ENCODE results near the gene SLC6A3.

Gene SLC6A3

DNA sequence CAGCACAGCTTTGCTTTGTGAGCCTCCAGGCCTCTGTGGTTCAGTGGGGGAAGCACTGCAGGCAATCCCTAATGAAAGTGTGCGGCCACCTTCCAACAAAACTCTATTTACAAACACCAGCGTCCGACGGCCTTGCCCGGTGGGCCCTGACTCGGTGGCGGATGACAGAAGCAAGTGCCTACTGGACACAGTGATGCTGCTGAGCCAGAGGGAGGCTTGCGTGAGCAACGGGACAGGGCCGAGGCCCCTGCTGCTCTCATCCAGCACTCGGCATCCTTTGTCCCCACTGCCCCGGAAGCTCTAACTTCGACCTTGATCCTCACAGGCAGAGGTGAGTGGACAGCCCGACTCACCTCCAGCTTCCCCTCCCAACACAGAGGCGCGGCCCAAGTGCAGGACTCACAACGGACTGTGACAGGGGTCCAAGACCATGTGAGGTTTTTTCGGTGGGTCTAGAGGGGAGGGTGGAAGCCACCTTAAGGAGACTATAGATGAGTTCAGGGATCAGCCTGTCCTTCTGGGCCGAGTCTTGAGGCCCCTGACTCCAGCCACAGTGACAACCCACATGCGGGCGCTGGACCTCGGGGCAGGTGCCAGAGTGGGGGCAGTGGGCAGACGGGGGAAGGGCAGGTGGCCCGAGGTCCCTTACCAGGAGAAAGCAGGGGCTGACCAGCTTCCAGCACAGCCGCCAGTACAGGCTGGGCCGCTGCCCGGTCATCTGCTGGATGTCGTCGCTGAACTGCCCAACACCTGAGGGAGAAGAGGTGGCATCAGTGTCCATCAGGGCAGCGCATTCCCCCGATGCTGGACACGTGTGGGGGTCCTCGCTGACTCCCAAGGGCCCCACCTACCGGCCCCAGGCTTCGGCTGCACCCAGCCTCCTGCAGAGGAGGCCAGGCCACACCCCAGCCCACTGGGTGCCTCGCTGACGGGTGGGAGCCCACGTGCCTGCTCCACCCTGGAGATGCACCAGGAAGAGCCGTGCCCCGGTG lies 39.4 kb downstream of the SLC6A3 start:
- DNase-seq (ENCODE audit: low read depth), result no peak

DNA sequence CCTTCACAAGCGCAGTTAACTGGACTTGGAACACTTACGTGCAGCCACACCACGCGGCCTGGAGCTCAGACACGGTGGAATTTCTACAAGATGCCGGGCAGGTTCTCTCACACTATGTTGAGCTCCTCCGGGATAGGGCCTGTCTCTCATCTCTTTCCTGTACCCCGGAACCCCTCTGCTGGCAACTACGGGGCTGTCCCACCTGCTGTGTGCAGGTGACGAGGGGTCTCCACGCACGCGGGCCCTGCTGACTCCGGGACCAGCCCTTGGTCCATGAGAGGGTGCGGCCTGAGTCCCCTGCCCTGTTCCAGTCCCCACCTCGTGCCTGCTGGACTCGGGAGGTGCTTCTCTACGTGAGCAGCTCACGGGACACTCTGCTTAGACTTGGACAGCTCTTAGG lies 40.1 kb downstream of the SLC6A3 start:
- no peak for DNase-seq (ENCODE audit: low read depth)

DNA sequence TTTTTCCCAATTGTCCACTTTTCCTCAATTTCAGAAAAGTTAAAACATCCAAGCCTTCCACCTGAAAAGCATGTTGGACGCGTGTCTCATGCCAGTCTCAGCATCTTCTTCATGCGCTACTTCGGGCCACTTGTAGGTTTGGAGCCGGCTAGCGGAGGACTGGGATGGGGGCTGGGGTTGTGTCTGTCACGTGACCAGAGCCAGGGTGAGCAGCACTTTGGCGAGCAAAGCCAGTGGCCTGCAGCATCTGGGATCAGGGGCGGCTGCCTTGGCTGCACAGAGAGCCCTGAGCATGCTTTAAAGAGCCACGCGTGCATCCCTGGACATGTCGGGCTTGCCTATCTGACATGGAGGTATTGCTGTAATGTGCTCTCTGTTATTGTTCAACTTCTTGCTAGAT lies 41.2 kb downstream of the SLC6A3 start:
- DNase-seq (ENCODE audit: low read depth), result no peak

DNA sequence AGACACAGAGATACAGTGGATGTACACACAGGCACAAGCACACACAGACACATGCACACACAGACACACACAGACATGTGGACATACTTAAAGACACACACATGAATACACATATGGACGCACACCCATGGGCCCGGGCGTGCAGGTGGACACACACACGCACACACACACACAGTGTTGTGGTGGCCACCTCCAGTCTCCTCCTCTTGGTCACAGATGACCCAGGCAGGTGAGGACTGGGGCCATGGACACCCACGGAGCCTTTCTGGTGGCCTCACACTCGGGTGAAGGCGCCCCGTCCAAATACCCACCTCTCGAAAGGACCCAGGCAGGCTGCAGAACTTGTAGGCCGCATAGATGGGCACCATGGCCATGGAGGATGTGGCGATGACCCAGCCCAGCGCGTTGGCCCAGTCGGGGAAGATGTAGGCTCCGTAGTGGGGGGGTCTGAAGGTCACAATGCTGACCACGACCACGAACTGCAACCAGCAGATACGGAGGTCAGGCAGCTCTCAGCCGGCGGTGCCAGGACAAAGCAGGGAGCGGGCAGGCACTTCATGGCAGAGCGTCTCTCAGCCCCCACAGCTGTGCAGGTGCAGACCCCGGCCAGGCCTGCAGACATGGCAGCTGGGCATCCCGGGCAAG lies 42.5 kb downstream of the SLC6A3 start:
- DNase-seq (ENCODE audit: low read depth), result no peak

DNA sequence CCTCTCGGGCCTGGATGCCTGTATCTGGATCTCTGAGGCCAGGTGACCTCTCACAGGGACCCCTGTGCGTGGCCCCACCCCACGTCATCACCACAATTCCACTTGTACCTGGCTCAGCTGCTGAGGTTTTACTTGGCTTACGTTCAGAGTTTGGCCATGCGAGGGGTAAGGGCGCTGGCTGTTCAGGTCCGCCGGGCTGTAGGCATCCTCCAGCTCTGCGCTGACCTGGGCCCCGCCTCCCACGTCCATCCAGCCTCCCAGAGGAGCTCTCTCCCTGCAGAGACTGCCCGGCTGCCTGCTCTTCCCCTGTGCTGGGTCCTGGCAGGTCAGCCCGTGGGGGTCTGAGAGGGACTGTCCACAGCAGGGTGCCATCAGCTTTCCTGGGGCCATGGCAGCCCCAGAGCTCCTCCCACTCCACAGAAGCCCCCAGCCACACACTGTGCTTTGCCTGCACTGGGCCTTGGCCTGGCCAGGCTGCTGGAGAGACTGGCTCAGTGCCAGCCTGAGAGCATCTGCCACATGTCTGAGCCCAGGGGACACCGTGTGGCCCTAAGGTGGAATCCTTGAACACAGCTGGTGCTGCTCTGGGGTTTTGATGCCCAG lies 43.6 kb downstream of the SLC6A3 start:
- no peak for DNase-seq (ENCODE audit: low read depth)

DNA sequence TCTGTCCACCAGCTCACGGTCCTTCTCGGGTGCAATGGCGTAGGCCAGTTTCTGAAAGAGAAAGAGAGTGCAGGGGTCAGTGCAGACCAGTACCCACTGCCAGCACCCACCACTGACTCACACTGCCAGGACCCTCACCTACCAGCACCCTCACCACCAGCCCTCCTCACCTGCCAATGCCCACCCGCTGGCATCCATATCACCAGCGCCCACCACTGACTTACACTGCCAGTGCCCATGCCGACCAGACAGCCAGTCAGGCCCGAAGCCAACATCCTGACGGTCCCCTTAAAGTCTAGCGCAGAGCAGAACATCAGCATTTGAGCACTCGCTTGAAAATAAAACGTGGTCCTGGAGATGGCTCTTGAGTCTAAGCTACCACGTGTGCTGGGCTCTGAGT lies 44.3 kb downstream of the SLC6A3 start:
- no peak for DNase-seq (ENCODE audit: low read depth)

DNA sequence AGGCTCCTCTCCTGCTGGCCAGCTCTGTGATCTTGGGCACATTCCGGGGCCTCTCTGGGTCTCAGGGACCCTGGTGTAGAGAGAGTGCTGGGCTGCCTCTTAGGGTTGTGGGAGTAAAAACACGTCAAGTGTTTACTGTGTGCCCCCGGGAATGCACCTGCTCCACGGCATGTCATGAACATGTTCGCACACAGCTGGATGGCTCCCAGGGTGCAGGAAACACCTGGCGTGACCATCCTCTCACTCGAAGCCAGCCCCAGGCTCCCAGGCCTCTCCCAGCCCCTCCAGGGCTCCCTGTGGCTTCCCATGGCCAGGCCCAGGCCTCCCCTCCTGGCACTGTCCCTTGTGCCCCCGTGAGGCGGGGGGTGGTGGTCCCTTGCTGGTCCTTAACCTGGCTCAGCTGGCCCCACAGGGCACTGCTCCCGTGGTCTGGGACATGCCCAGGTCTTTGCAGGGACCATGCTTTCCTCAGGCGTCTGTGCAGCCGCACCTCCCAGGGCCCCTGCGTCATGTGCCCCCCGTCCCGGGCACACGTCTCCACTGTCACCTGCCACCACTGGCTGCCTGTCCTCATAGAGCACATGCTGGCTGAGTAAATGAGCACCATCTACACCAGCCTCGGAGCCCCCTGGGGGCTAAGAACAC lies 44.9 kb downstream of the SLC6A3 start:
- no peak for DNase-seq (ENCODE audit: low read depth)

DNA sequence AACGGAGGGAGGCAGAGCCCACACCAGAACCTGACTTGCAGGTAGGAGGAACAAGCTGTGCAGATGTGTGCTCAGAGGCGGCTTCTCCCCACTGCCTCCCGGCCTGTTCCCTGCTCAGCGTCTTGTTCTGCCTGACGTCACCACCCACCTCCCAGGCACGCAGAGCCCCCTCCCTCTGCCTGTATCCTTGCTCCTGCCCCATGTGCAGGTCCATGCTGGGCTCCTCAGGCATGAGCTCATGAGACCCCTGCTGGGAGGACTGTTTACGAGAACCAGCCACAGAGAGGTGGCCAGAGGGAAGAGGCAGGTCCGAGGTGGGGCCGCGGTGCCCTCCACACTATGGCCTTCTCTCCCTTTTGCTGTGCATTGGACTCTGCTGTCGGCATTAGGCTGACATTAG lies 45.5 kb downstream of the SLC6A3 start:
- DNase-seq (ENCODE audit: low read depth), result no peak

DNA sequence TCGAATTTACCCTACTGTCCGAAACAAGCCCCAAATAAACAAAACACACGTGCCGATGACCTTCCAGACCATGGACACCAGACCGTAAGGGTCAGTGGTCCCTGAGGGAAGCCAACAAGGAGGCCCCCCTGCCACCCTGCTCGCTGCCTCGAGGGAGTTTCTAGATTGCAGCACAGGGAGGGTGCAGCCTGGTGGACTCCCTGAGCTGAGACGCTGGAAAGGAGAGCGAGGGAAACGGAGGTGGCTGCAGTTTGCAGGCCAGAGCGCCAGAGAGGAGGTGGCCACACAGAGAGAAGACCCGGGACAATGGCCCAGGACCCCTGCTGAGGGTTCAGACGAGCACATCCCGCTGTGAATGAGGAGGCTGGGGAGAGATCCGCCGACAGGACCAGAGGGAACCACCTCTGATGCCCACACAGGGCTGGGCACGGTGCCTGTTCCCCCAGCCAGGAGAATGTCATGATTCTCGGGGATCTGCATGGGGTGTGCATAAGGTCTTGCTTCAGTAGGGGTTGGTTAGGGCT lies 48.9 kb downstream of the SLC6A3 start:
- no peak for DNase-seq (ENCODE audit: low read depth)

DNA sequence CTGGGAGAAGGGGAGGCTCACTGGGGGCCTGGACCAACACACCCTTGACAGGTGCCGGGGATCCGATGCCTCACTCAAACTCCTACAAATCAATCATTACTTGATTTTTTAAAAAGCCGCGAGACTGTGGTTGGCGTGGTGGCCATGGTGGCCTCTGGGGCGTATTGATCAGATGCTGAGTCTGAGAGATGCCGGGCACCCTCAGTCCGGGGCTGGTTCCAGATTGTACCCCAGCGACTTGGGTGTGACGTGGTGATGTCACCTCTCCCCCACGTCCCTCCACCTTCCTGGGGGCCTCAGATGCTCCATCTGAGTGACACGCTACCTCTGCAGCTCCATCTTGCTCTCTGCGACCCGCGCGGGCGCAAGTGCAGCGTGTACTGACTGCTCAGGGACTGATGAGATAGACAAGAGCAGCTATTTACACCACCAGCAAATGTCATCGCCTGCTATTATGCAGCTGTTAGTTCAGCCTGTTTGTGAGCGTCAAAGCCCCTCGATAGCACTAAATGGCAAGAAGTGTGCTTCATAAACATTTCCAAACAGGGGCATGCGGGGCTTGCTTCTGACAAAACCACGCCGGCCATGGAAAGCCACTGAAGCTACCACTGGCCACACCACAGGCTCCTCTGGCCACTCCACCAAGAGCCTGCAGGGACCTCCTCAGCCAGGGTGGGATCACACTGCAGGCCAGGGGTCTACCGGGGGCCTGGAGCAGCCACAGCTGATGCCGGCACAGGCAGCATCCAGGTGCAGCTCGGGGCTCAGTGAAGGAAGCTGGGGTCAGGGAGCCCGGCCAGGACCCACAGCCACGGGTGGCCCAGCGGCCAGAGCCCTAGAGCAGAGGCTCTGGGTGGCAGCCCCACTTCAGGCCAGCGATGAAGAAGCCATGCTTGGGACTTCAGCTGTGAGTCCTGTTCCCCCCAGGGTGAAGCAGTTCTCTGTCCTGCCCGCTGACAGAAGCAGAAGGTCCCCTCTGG lies 50.1 kb downstream of the SLC6A3 start:
- no peak for DNase-seq (ENCODE audit: low read depth)

DNA sequence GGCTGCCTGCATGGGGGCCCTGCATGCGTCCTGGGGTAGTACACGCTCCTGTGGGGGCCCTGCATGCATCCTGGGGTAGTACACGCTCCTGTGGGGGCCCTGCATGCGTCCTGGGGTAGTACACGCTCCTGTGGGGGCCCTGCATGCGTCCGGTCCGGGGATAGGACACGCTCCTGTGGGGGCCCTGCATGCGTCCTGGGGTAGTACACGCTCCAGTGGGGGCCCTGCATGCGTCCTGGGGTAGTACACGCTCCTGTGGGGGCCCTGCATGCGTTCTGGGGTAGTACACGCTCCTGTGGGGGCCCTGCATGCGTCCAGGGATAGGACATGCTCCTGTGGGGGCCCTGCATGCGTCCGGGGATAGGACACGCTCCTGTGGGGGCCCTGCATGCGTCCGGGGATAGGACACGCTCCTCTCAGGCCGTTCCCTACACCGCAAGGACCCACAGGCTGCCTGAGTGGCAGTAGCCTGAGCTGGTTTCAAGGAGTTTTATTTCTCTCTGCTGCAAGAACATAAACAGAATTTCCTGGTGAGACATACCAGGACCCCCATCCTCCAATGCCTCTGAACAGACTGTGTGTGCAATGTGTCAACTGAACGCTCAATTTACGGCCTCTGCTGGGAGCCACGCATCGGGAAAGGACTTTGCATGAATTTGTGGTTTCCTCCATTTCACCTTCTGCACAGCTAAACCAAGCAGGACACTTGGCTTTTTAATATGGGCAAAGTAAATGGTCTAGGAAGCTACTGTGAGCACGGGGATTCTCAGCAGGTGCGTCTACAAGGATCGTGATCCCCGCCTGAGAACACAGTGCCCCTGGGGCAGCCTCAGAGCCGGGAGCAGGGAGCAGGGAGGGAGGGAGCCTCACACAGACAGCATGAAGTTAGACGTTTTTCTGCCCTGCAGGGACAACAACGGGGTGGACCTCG lies 51.4 kb downstream of the SLC6A3 start:
- no peak for DNase-seq (ENCODE audit: low read depth)

DNA sequence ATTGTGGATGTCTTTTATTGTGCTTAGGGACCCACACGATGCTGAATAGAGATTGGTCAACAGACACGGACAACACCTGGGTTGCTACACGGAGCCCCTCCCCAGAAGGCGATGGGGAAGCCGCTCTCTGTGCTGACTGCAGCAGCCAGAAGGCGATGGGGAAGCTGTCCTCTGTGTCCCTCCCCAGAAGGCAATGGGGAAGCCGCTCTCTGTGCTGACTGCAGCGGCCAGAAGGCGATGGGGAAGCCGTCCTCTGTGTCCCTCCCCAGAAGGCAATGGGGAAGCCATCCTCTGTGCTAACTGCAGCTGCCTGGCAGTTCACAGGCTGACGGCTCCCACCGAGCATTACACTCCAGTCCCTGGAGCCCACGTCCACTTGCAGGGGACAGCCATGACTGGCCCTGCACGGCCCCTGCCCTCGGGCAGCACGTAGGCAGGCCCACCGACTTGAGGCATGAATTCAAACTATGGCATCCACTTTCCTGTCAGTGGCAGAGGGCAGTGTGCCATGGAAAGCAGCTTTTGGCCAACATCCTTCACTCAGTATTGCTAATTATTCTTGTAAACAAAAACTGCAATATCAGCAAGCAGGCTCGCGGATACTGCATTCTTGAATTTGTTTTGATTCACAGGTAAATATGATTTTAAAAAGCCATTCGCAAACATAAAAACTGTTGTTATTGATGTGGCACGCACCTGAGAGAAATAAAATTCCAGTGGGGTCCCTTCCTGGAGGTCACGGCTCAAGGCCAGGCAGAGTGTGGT lies 52.3 kb downstream of the SLC6A3 start:
- no peak for DNase-seq (ENCODE audit: low read depth)

DNA sequence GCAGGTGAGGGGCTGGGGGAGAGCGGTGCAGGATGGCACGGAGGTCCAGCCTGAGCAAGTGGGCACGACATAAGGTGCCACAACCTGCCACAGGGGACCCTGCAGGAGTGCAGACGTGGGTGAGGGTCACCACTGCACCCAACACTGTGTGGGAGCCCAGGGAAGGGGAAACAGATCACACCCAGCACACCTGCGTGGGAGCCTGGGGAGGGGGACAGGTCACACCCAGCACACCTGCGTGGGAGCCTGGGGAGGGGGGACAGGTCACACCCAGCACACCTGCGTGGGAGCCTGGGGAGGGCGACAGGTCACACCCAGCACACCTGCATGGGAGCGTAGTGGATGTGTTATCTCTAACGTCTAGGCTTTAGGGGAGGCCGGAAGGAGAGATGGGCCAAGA lies 53.0 kb downstream of the SLC6A3 start:
- no peak for DNase-seq (ENCODE audit: low read depth)

DNA sequence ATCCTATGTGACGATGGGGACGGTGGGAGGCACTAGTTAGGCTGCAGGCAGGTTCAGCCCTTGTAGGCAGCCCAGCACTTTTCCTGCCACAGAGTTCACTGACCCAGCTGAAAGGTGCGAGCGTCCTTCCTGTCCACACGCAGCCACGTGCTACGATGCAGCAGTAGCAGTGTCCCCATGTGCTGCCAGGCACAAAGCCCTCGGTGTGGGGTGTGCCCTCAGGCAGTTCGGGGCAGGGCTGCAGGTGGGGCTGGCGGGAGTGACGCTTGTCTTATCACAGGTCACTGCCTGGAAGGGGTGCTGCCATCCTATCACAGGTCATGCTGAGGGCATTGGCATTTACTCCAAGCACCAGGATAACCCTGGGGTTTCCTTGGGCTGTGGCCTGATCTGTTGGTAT lies 53.5 kb downstream of the SLC6A3 start:
- DNase-seq (ENCODE audit: low read depth), result no peak

DNA sequence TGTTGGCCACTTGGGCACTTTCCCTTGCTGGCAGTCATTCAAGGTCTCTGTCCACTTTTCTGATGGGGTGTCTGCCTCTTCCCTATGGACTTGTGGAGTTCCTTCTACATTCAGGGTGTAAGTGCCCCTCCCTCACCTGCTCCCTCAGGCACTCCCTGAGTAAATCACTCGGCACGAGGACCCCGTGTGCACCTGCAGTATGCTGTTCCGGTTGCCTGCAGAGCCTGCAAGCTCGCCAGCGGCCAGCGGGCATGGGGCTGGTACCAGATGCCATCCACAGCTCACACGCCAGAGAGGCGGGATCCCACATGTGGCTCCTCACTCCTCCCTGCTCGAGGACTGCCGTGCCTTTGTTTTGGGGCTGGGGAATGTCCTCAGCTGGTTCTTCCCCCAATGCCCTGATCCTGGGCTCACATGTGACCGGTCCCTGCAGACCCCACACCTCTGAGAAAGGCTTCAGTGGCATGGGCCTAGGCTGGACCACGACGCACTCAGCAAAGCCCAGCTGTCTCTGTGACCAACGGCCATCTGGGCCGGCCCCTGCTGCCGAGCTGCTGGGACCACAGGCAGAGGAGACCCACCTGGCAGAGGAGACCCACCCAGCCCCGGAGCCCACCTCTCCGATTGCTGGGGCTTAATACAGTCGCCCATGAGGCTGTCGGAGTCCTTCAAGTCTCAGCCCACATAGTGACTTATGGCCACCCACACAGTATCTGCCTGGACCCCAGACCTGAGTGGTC lies 54.2 kb downstream of the SLC6A3 start:
- DNase-seq (ENCODE audit: low read depth), result no peak

DNA sequence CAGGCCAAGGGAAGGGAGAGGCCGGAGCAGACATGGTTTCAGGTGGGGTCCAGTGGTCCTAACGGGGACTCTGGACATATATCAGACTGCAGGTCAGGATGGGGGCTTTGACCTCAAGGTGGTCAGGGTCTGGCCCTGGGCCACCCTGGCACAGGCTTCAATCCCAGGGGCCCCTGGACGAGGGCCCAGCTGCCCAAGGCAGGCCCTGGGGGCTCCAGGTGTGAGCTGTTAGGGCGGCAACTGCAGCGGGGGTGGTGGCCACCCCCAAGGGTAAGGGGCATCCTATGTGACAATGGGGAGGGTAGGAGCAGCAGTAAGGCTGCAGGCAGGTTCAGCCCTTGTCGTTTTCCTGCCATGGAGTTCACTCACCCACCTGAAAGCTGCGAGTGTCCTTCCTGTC lies 54.9 kb downstream of the SLC6A3 start:
- no peak for DNase-seq (ENCODE audit: low read depth)

DNA sequence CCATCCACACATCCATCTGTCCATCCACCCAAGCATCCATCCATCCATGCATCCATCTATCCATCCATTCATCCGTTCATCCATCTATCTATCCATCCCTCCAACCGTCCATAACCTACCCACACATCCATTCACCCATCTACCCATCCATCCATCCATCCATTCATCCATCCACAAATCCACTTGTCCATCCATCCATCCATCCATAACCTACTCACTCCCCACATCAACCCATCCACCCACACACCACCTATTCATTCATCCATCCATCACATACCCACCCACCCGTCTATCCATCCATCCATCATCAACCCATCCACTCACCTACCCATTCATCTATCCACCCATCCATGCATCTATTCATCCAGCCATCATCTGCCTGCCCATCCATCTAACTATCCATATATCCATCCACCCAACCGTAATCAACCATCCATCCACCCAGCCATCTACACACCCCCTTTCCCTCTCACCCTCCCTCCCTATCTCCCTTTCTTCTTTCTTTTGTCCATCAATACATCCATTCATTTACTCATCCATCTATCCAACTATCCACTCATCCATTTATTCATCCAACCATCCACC lies 56.8 kb downstream of the SLC6A3 start:
- no peak for DNase-seq (ENCODE audit: low read depth)

DNA sequence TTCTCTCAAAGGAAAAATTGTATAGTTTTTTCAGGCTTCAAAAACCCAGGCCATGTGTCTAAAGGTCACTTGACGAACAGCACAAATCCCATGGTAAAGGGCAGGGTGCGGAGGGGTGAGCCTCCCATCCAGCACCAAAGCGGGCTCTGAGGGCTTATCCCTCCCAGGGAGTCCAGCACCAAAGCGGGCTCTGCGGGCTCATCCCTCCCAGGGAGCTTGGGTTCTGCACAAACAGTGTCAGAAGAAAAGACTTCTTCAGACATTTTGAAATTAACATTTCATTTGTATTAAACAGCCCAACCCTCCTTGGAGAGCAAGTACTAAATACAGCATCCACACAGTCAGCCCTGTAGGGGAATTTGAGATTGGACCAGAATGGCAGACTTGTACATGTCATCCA lies 57.4 kb downstream of the SLC6A3 start:
- DNase-seq (ENCODE audit: low read depth), result no peak
